Stromal cell of bone marrow (primary cell): ENCODE data around the gene RPP40.
A peak's percentile ranks its signal among the peaks of the same experiment; 100 is the strongest.
"Not testable (repeated sequence)": the region's sequence is repeated elsewhere in the genome, so short reads cannot be mapped to it uniquely, and the experiment has no call there.

Source experiments
- DNase-seq: peaks from one replicate; pipeline ENCODE4 v3.0.0-alpha.2; 2012; ENCODE audit warnings: low read depth

RPP40 gene

DNA sequence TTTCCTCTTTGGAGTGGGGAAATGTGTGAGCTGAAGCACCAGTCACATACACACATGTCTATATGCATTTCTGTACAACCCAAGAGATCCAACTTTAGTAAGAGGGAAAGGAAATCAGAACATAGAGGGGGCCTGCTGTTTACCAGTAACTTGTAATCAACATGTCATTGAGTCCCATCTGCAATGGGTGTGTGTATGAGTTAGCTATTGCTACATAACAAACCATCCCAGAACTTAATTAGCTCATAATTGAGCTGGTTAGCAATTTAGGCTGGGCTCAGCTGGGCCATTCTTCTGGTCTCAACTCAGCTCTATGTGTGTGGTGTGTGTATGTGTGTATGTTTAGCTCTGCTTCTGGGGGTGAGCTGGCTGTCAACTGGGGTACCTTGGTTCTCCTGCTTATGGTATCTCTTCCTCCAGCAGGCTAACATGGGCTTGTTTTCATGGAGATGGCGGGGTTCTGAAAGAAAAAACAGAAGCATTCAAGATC is 10.3 kb upstream of the RPP40 start:
- no peak for DNase-seq

DNA sequence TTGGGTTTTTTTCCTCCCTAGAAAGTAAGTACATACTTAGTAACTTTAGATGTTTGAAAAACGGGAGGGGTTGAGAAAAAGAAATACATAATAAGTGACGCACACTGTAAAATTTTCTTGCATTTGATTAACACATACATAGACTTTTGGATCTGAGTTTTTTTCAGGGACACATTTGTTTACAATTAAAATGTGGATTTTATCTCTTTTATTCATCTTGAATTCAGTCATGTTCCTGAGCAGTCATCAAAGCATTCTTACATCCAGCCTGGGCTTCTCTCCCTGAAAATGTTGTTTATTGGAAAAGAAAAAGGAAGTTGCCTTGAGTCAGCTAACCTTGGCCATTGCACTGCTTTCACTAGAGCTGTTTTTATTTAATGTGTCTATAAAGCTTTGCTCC is 8.7 kb upstream of the RPP40 start:
- peak; percentile 21 for DNase-seq

DNA sequence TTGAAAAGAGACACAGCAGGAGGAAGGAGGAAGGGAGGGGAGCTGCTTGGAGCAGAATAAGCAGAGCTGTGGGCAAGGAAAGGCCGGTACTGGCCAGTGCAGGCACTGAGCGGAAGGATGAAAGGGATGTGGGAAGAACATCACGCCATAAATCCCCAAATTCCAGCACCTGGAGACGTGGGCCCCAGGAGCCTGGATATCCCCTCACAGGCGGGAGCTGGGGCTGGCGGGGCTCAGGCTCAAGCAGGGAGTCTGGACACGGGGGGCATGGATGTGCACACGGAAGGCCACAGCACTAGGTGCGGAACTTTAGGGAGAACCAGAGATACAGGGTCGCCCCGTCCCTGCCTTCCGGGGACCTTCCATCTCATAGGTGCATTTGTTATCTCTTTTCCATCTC is 7.5 kb upstream of the RPP40 start:
- DNase-seq, result no peak

DNA sequence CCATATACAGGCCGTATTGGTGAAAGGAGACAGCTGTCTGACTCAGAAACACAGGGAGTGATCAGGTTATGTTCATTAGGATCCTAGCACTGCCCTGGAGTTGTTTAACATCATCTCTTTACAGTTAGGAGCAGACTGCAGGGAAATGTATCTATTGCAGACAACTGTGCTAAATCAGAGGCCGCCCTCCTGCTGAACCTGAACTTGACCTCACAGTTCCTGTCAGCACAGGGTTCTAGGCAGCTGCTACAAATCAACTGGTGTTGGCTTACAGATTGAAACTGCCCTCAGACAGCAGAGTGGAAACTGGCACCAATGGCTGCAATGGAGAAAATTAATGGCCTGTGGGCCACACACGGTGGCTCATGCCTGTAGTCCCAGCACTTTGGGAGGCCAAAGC is 3.7 kb upstream of the RPP40 start:
- no peak for DNase-seq

DNA sequence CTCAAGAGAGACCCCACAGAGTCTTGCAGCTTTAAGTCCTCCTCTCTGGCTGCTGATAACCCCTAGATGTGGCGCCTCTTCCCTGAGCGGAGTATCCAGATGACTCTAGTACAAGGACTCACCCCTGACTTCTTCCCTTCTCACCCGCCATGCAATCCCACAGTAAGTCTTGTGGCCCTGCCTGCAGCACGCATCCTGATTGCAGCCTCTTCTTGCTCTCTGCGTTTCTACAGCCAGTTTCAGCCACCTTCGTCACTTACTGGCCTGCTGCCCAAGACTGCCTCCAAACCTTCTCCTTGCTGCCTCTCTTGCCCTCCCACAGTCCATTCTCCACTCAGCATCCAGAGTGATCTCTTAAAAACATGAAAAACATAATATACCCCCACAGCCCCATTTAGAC is 2.4 kb upstream of the RPP40 start:
- no peak for DNase-seq

DNA sequence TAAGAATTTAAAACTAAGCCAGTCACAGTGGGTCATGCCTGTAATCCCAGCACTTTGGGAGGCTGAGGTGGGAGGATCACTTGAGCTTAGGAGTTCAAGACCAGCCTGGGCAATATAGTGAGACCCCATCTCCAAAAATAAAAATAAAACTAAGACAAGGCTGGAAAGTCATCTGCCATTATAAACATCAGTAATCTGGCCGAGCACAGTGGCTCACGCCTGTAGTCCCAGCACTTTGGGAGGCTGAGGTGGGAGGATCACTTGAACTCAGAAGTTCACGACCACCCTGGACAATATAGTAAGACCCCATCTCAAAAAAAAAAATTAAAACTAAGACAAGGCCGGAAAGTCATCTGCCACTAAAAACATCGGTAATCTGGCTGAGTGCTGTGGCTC is 1.2 kb upstream of the RPP40 start:
- not testable (repeated sequence) for DNase-seq

DNA sequence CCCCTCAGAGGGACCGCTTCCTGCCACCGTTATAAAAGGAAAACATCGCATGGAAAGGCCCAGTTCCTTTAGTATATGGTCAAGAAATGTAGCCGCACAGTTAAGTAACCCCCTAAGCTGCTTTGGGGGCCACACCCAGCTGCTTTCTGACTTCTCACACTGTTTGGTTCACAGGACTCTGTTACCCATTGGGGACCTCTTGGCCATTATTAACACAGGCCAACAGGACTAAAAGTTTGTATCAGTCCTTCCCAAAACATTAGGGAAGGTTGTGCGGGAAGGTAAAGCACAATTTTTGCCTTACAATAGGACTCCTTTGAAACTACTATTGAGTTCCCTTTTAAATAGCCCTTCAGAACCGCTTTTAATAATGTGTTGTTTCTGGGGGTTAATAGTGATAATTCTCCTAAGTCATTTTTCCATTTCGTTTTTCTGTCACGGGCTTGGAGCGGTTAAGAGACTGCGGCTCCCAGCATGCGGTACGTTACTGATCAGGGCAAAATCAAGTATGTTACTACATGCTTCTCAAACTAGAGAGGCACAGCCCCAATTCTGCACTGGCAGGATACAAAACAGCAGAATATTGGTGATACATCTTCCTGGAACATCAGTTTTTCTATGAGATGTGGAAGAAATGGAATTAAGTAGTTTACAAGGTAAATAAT is 668 bp upstream of the RPP40 start:
- peak; percentile 10 for DNase-seq

DNA sequence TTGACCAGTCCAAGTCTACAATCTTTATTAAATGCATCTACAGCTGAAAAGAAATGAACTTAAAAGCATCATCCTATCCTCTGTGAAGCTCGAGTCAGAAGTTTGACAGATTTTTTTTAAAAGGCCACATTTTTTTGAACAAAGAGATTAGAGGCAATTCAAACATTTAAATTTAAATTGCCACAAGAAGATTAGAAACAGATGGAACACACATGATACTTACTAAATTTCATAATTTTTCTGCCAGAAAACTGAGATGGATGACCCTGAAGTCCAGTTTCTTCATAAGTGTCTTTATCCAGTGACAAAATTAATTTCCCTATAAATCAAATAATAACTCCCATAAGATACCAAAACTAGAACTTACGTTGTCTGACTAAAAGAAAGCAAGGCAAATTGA is 4.3 kb downstream of the RPP40 start:
- no peak for DNase-seq

DNA sequence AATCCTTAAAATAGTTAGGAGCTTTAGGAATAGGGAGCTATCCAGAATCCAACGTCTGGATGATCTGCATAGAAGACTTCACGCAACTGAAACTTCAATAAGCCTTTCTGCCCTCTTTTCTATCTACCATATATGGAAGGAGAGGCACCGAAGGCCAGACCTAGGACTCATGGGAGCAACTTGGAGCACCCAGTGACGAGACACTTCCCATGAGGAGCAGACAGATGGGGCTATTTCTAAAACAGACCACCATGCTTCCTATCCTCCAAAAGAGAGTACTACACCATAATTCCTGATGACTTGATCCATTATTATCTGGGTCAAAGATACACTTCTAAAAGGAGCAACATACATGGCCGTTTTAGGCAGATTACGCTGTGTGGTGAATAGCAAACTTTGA is 6.0 kb downstream of the RPP40 start:
- no peak for DNase-seq

DNA sequence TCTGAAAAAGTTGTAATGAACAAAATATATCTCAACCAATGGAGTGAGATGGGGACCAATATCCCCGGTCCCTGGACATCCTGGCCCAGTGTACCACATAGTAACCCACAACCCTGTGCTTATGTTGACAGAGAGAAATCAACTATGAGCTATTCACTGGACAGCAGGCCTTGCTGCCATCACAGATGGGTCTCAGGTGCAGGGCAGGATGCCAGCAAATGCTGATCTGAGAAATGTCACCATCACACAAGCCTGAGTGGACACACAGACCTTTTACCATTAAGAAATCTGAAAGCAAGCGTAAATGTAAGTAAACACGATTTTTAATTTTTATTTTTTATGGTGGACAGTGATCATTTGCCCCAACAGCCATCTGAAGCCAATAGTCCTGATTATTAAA is 9.1 kb downstream of the RPP40 start:
- DNase-seq, result no peak

DNA sequence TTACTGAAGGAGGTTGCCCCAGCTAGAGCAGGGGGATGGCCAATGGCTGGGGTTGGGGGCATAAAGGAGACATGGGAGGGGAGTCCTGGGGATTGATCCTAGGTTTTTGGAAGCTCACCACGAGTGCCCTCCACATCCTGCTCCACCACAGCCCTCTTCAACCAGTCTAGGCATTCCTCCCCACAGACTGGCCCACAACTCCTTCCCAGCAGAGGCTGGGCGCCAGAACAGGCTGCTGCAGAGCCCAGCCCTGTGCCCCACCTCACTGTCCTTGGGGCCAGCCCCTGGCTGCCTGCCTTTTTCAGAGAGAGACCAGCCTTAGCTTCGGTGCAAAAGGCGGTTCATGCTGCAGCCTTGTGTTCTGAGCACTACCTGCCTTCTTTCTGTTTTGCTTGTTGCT is 16.4 kb downstream of the RPP40 start:
- no peak for DNase-seq

DNA sequence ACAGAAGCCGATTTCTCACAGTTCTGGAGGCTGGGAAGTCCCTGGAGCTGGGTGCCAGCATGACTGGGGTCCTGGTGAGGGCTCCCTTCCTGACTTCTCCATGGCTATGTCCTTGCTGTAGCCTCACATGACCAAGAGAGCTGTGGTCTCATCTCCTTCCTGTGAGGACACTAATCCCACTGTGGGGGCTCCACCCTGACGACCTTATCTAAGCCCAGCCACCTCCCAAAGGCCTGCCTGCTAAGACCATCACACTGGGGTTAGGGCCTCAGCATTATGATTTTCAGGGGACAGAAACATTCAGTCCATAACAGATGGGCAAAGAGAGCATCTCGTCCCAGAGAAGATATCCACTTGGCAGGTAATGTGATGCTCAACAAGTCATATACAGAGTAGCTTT is 16.8 kb downstream of the RPP40 start:
- no peak for DNase-seq

DNA sequence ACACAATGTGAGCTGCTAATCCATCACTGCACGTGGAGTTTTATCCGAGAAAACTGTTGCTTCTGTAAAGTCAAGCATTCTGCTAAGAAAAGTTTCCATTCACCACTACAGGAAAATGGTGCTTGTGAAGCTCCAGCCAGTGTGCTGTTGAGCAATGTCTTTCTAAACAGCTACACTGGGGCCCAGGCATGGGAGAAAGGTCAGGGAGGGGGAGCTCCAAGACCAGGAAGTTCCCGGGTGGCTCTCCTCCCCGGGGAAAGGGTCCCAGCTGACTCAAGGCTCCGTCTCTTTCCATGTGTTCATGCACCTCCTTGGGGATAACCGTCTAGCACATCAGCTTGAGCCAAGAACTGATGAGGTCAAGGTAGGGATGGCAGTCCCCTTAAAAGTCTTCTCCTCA is 20.5 kb downstream of the RPP40 start:
- DNase-seq, result no peak

DNA sequence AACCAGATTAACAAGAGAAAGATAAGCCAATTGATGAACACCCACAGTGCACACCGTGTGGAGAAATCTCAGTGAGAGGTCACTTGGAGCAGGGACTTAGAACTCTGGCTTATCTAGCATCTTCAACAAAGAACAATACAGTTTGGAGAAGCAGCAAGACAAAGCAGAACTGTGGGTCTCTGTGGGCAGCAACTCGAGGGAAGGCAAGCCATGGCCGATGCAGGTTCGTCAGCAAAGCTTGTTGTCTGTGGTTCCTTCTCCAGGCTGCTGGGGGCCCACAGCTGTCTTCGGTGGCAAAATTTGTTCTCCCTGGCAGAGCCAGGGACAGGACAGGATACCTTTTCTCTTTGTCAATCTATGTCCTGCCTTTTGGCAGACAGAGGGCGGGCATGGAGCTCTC is 22.1 kb downstream of the RPP40 start:
- DNase-seq, result no peak

DNA sequence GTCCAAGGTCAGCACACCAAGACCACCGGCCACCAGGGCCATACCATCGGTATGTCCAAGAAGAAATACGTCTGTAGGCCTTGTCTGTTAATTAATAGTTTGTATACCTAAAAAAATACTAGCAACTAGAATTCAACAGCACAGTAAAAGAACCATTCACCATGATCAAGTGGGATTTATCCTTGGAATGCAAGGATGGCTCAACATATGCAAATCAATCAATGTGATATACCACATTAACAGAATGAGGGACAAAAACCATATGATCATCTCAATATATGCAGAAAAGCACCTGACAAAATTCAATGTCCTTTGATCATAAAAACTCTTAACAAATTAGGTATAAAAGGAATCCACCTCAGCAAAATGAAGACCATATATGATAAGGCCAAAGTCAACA is 24.4 kb downstream of the RPP40 start:
- no peak for DNase-seq

DNA sequence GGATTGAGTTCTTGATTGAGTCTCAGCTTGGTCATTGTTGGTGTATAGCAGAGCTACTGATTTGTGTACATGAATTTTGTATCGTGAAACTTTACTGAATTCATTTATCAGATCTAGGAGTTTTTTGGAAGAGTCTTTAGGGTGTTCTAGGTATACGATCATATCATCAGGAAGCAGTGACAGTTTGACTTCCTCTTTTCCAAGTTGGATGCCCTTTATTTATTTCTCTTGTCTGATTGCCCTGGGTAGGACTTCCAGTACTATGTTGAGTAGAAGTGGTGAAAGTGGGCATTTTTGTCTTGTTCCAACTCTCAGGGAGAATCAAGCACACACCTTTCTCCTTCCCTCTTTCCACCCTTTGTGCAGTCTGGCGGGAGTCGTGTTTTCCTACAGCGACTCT is 26.4 kb downstream of the RPP40 start:
- no peak for DNase-seq

DNA sequence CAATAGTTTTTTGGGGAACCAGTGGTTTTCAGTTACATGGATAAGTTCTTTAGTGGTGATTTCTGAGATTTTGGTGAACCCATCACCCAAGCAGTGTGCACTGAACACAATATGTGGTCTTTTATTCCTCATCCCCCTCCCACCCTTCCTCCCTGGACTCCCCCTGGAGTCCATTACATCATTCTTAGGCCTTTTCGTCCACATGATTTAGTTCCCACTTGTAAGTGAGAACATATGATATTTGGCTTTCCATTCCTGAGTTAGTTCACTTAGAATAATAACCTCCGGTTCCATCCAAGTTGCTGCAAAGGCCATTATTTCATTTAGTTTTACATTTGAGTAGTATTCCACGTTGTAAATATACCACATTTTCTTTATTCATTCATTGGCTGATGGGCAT is 28.3 kb downstream of the RPP40 start:
- DNase-seq, result no peak

DNA sequence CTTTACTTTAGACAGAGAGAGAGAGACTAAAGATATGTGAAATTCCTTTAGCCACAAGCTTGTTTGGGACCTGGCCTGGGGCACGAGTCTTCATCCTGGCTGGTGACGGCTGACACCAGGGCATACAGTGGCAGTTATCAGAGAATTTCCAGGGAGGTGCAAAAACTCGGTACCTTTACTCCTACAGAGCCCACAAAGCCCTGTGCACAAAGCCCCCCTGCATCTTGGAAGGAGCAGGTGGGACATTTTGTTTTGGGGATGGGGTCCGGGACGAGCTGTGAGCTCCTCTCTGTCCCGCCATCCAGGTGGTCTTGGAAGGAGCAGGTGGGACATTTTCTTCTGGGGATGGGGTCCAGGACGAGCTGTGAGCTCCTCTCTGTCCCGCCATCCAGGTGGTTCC is 28.9 kb downstream of the RPP40 start:
- DNase-seq, result no peak

DNA sequence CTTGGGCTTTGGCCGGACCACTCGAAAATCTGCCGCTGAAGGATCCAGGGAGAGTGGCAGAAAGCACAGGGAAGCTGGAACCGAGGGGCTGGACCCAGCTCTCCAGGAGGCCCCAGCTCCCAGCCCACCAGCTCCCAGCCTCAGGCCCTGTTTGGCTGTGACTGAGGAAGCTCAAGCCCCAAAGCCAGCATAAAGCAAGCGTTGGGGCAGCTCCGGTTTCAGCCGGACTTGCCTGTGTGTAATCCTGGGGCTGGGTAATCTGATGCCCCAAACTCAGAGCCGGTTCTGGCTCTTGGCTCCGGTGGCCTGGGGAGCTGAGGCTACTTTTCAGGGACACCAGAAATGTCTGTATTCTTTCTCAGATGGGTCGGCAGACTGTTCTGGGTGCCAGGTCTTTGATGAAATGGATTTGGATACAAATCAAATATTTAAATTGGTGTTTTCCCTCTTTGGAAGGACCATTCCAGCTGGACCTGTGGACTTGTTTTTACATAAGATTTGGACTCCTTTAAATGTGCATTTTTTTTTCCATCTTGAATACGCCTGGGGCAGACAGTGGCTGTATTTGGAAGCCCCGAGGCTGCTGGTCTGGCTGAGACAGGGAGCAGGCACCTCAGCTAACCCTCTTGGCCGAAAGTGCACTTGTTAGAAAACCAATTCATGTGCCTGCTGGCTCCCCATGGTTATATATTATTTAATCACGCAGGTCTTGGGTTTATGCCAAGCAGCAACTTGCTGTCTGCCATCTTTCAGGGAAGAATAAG is 29.7 kb downstream of the RPP40 start:
- DNase-seq, result peak; percentile 48

DNA sequence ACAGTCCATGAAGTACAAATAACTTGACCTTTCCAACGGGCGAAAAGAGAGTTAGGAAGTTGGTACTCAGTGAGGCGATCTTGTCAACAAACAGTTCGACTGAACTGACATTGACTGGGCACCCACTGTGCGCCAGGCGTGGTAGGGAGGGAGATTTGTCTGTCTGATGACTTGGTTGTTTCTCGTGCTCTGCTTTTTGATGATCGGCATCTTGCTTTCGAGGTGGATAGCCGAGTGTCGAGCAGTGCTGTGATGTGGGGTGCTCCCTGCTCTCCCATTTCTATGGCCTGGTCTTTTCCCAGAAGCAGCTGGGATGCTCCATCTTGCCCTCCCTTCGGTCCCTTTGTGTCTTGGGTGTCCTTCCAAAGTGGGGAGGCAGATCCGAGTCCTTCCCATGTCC is 30.4 kb downstream of the RPP40 start:
- no peak for DNase-seq

DNA sequence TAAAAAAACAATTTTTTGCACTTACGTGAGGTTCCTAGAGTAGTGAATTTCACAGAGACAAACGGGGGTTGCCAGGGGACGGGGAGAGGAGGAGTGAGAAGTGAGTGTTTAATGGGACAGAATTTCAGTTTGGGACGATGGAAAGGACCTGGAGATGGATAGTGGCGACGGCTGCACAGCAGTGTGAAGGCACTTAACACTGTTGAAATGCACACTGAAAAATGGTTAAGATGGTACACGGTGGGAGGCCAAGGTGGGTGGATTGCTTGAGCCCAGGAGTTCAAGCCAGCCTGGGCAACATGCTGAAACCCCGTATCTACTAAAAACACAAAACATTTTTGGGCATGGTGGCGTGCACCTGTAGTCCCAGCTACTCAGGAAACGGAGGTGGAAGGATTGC is 31.4 kb downstream of the RPP40 start:
- DNase-seq, result no peak

DNA sequence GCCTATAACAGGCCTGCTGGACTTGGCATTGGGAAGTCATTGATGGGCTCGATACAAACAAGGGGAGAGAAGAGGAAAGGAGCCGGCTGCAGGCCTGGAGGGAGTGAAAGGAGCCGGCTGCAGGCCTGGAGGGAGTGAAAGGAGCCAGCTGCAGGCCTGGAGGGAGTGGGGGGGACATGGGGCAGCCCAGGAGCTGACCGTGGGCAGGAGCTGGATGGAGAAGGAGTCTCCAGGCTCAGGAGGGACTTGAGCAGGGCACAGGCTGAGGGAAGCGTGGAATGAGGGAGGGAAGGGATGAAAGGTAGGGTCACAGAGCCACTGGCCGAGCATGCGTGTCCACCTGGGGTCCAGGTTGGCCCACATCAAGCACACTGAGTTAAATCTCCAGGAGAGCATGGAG is 32.0 kb downstream of the RPP40 start:
- no peak for DNase-seq

DNA sequence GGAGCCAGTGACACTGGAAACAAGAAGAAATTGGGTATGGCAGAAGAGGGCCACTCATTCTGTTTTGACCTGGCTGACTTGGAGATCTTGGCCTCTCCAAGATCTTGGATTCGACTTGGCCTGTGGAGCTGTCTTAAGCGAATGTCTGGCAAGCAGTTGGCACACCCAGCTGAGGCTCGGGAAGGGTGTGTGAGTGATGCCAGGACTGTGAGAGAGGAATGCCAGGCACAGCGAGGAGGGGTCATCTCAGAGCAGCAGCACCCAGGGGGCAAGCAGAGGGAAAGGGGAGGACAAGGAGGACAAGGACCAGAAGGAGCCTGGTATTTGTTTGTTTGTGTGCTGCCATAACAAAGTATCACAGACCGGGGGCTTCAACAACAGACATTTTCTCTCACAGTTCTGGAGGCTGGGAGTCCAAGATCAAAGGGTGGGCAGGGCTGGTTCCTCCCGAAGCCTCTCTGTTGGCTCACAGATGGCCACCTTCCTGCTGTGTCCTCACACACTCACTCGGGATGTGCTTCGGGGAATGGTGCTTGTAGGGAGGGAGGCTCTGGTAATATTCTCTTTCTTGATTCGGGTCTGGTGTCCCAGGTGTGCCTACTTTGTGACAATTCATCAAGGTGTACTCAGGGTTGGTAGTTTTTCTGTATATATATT is 33.0 kb downstream of the RPP40 start:
- DNase-seq, result no peak
